Tibial nerve (tissue), 4 donors: ENCODE data around the gene ETFB.

Source experiments
- EP300 ChIP-seq, 2 donors: sonication (generic); formaldehyde crosslinking; IDR thresholded peaks; one replicate each; pipeline ENCODE4 v1.6.1; 2017; ENCODE audit warnings: antibody characterized with exemption in 2 of 2, mild to moderate bottlenecking in 1 of 2
- POLR2A ChIP-seq, 2 donors: fragments of 450-650 bp; IDR thresholded peaks; one replicate each; pipeline ENCODE4 v1.6.1; 2017; ENCODE audit warnings: antibody characterized with exemption in 2 of 2, mild to moderate bottlenecking in 2 of 2, moderate library complexity in 2 of 2
- TF ChIP-seq, protein P1 (sequence below), 5 experiments: fragments of 200-600 bp in 3 of 5; fragments of 450-650 bp in 2 of 5; sonication (generic) in 3 of 5; IDR thresholded peaks; one replicate each; pipeline ENCODE4 v1.5.1; 2016 to 2019; ENCODE audit warnings: antibody characterized with exemption in 5 of 5, mild to moderate bottlenecking in 3 of 5, moderate library complexity in 2 of 5

DNA sequence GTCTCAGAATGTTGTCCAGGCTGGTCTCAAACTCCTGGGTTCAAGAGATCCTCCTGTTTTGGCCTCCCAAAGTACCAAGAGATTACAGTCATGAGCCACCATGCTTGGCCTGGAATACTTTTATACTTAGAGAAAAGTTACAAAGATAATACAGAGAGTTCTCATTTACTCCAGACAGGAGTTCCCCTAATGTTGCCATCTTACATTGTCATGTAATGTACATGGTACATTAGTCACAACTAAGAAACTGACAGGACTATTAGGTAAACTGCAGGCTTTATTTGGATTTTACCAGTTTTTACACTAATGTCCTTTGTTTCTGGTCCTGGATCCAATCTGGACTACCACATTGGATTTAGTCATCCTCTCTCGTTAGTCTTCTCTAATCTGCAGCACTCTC is 26.5 kb upstream of the ETFB start:
- TF ChIP-seq, protein P1, sequence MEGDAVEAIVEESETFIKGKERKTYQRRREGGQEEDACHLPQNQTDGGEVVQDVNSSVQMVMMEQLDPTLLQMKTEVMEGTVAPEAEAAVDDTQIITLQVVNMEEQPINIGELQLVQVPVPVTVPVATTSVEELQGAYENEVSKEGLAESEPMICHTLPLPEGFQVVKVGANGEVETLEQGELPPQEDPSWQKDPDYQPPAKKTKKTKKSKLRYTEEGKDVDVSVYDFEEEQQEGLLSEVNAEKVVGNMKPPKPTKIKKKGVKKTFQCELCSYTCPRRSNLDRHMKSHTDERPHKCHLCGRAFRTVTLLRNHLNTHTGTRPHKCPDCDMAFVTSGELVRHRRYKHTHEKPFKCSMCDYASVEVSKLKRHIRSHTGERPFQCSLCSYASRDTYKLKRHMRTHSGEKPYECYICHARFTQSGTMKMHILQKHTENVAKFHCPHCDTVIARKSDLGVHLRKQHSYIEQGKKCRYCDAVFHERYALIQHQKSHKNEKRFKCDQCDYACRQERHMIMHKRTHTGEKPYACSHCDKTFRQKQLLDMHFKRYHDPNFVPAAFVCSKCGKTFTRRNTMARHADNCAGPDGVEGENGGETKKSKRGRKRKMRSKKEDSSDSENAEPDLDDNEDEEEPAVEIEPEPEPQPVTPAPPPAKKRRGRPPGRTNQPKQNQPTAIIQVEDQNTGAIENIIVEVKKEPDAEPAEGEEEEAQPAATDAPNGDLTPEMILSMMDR (IDR thresholded peaks at IDR 0.05) = no peak
- no peak for TF ChIP-seq POLR2A (IDR thresholded peaks at IDR 0.05)
- no peak for TF ChIP-seq EP300 (IDR thresholded peaks at IDR 0.05)
